LNCAP (cell line): Measurements from ENCODE around the gene ZNF485.

Experiments used
- CTCF ChIP-seq: fragments of 450-650 bp; IDR thresholded peaks from 2 replicates; pipeline ENCODE4 v1.5.1; 2017; ENCODE audit warnings: mild to moderate bottlenecking

The ZNF485 gene

GRCh38 chr10:43616697-43617370 is 10.6 kb downstream of the ZNF485 start:
- no peak for TF ChIP-seq CTCF

GRCh38 chr10:43619368-43619767 is 13.1 kb downstream of the ZNF485 start:
- no peak for TF ChIP-seq CTCF

- no peak for TF ChIP-seq CTCF
Measured at GRCh38 chr10:43622038-43622437, 15.8 kb downstream of the ZNF485 start.

- TF ChIP-seq CTCF: no peak
Measured at GRCh38 chr10:43623351-43623750, 17.1 kb downstream of the ZNF485 start.

GRCh38 chr10:43627942-43628341 is 21.7 kb downstream of the ZNF485 start:
- TF ChIP-seq CTCF: no peak

GRCh38 chr10:43628956-43629355 is 22.7 kb downstream of the ZNF485 start:
- no peak for TF ChIP-seq CTCF

- TF ChIP-seq CTCF: no peak
Measured at GRCh38 chr10:43640603-43641002, 34.4 kb downstream of the ZNF485 start.

GRCh38 chr10:43644252-43644651 is 38.0 kb downstream of the ZNF485 start:
- TF ChIP-seq CTCF: no peak
